NT2/D1 (cell line): ENCODE measurements around the gene EIF3CL.
"Not testable (repeated sequence)": the region's sequence is repeated elsewhere in the genome, so short reads cannot be mapped to it uniquely, and the experiment has no call there.

Experiments
- SUZ12 ChIP-seq: IDR thresholded peaks from 2 replicates; pipeline ENCODE4 v1.6.1; 2011; ENCODE audit not compliant: insufficient read length, insufficient read depth; ENCODE audit errors: extremely low read depth
- ZNF274 ChIP-seq: IDR thresholded peaks from 2 replicates; pipeline ENCODE4 v1.6.1; 2011; ENCODE audit warnings: mild to moderate bottlenecking, low read depth, low read length

DNA sequence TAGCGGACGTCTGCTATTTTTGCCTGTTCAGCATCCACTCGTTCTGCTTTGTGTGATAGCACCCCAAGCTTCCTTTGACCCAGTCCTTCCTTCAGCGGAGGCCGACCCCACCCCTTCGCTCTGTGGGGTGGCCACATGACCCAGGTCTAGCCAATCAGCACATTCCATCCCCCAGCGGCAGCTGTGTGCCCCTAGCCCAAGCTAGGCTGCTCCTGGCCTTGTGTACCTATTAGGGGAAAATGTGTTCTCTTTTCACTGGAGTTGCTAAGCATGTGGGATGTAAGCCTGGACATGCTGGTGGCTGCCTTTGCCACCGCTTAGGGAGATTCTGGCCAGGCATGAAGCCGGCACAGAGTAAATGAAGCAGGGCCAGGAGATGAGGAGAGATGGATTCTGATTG lies 73.4 kb downstream of the EIF3CL start:
- not testable (repeated sequence) for TF ChIP-seq ZNF274, SUZ12
